Measurements from ENCODE around the gene CWC27. TPM values are rescaled to one million over a fixed set of nuclear protein-coding genes. Genes with fewer than 3 reads are reported as not detected.

Gene CWC27
- total and polyA plus RNA-seq, 2 of the 13 experiments (the other 11 are each of a cell fraction or from before 2014, with no cell fraction given), result 21.1 to 25.7 TPM

DNA sequence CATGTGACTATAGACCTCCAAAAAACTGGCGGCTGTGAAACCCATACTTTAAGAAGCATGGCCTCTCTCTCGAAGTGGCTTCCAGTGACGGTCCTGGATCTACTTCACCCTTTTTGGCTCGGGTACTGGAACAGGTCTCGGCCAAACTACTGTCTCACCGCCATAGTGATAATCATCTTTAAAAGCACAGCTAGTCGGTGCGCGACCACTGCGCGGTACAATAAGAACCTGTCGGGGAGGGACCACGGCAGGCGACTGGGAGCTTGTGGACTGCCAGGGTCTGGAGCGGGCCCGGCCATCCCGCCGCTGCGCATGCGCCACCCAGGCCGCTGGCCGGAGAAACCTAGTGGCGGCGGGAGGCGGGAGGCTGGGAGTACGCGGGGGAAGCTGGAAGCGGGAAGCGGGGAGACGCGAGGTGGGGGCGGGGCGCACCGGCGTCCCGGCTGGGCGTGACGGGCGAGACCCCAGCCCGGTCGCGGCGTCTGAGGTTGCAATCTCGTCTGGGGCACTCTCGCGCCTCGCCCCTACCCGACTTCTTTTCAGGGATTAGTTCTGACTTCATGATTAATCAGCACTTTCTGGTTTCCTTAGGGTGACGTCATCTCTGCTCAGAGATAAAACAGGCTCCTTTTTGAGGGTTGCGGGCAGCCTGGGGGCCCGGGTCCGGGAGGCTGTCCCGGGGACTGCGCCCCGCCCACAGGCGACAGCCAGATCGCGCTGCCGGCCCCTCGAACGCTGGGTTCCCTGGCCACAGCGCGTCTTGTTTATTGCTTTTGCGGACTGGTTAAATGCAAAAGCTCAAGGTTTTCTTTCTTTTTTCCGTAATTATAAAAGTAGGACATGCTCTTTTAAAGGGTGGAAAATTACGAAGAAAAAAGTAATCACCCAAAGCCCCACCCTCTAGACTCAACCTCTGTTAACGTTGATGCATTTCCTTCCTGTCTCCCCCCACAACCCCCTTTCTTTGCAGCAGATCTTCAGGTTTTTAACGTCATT lies 266.8 kb downstream of the CWC27 start (continued):
- peak; percentile 67; the same call in 1 of the 2 replicates for TF ChIP-seq ZBTB7A (CRISPR knock-in tag; IDR thresholded peaks at IDR 0.05)
- TF ChIP-seq ZC3H4 (CRISPR knock-in tag; IDR thresholded peaks at IDR 0.05; ENCODE audit: borderline replicate concordance), result no peak
- peak; percentile 80 for TF ChIP-seq ARNT2 (CRISPR knock-in tag; IDR thresholded peaks at IDR 0.05; ENCODE audit: low read depth)
- no peak for TF ChIP-seq ZNF446 (CRISPR knock-in tag; IDR thresholded peaks at IDR 0.05)
- TF ChIP-seq KDM3A (CRISPR knock-in tag; IDR thresholded peaks at IDR 0.05; ENCODE audit: low read depth), result no peak
- TF ChIP-seq, protein P1, sequence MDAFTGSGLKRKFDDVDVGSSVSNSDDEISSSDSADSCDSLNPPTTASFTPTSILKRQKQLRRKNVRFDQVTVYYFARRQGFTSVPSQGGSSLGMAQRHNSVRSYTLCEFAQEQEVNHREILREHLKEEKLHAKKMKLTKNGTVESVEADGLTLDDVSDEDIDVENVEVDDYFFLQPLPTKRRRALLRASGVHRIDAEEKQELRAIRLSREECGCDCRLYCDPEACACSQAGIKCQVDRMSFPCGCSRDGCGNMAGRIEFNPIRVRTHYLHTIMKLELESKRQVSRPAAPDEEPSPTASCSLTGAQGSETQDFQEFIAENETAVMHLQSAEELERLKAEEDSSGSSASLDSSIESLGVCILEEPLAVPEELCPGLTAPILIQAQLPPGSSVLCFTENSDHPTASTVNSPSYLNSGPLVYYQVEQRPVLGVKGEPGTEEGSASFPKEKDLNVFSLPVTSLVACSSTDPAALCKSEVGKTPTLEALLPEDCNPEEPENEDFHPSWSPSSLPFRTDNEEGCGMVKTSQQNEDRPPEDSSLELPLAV (CRISPR knock-in tag; conservative IDR thresholded peaks at IDR 0.05; ENCODE audit: low read depth), result no peak
- no peak for TF ChIP-seq SETDB1 (CRISPR knock-in tag; IDR thresholded peaks at IDR 0.05; ENCODE audit: borderline replicate concordance)
- no peak for TF ChIP-seq SMARCE1 (IDR thresholded peaks at IDR 0.05; ENCODE audit: borderline replicate concordance)
- TF ChIP-seq, protein P2, sequence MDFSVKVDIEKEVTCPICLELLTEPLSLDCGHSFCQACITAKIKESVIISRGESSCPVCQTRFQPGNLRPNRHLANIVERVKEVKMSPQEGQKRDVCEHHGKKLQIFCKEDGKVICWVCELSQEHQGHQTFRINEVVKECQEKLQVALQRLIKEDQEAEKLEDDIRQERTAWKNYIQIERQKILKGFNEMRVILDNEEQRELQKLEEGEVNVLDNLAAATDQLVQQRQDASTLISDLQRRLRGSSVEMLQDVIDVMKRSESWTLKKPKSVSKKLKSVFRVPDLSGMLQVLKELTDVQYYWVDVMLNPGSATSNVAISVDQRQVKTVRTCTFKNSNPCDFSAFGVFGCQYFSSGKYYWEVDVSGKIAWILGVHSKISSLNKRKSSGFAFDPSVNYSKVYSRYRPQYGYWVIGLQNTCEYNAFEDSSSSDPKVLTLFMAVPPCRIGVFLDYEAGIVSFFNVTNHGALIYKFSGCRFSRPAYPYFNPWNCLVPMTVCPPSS (IDR thresholded peaks at IDR 0.05), result no peak
- no peak for TF ChIP-seq HDAC2 (CRISPR knock-in tag; IDR thresholded peaks at IDR 0.05)
- TF ChIP-seq SP140L (CRISPR knock-in tag; IDR thresholded peaks at IDR 0.05; ENCODE audit: borderline replicate concordance), result no peak
- no peak for TF ChIP-seq ZXDC (CRISPR knock-in tag; IDR thresholded peaks at IDR 0.05)
- TF ChIP-seq GATA4 (IDR thresholded peaks at IDR 0.05; ENCODE audit: borderline replicate concordance, low read depth), result no peak
- TF ChIP-seq ATF7 (IDR thresholded peaks at IDR 0.05), result peak; percentile 99
- peak; percentile 95 for TF ChIP-seq ATF7 (CRISPR knock-in tag; IDR thresholded peaks at IDR 0.05)
- no peak for TF ChIP-seq ZNF550 (CRISPR knock-in tag; IDR thresholded peaks at IDR 0.05; ENCODE audit: borderline replicate concordance)
- TF ChIP-seq, protein P3, sequence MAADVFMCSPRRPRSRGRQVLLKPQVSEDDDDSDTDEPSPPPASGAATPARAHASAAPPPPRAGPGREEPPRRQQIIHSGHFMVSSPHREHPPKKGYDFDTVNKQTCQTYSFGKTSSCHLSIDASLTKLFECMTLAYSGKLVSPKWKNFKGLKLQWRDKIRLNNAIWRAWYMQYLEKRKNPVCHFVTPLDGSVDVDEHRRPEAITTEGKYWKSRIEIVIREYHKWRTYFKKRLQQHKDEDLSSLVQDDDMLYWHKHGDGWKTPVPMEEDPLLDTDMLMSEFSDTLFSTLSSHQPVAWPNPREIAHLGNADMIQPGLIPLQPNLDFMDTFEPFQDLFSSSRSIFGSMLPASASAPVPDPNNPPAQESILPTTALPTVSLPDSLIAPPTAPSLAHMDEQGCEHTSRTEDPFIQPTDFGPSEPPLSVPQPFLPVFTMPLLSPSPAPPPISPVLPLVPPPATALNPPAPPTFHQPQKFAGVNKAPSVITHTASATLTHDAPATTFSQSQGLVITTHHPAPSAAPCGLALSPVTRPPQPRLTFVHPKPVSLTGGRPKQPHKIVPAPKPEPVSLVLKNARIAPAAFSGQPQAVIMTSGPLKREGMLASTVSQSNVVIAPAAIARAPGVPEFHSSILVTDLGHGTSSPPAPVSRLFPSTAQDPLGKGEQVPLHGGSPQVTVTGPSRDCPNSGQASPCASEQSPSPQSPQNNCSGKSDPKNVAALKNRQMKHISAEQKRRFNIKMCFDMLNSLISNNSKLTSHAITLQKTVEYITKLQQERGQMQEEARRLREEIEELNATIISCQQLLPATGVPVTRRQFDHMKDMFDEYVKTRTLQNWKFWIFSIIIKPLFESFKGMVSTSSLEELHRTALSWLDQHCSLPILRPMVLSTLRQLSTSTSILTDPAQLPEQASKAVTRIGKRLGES (CRISPR knock-in tag; IDR thresholded peaks at IDR 0.05; ENCODE audit: borderline replicate concordance), result no peak
- no peak for TF ChIP-seq FIP1L1 (IDR thresholded peaks at IDR 0.05; ENCODE audit: borderline replicate concordance, insufficient read depth, low read depth, low read length)
